Measurements from ENCODE around the gene APBA2.

GRCh38 chr15:28896951-28897350, 11.2 kb downstream of the APBA2 start:
- TF ChIP-seq CTCF (IDR thresholded peaks at IDR 0.05; ENCODE audit: borderline replicate concordance, extremely low read depth, low read length, poor library complexity, severe bottlenecking) = no peak
- no peak for TF ChIP-seq EZH2 (IDR thresholded peaks at IDR 0.05; ENCODE audit: borderline replicate concordance, low read depth, low read length, severe bottlenecking)

Measured in DND-41 (cell line).